Peyer's patch (tissue), 4 donors: Measurements from ENCODE around the gene CSNK2A3. TPM values are rescaled to one million over a fixed set of nuclear protein-coding genes. Genes with fewer than 3 reads are reported as not detected.
"Not testable (repeated sequence)": the region's sequence is repeated elsewhere in the genome, so short reads cannot be mapped to it uniquely, and the experiment has no call there.

ENCODE experiments used
- DNase-seq, 3 donors: peaks; one replicate each; pipeline ENCODE4 v3.0.0-alpha.2; 2017 to 2019
- H3K27ac ChIP-seq, 4 donors: fragments of 200-600 bp; sonication (generic); one replicate each; pipeline ENCODE4 v1.5.1; 2016 to 2019
- H3K27me3 ChIP-seq, 2 donors: fragments of 200-600 bp; sonication (generic); one replicate each; pipeline ENCODE4 v1.5.1; 2019
- H3K36me3 ChIP-seq, 3 donors: fragments of 200-600 bp; sonication (generic); one replicate each; pipeline ENCODE4 v1.5.1; 2016 to 2019
- H3K4me1 ChIP-seq, 4 donors: fragments of 200-600 bp; sonication (generic); one replicate each; pipeline ENCODE4 v1.5.1; 2016 to 2019
- H3K4me3 ChIP-seq, 4 donors: fragments of 200-600 bp; sonication (generic); 1 replicate in 3 of 4; 2 replicates in 1 of 4; pipeline ENCODE4 v1.5.1; 2016 to 2019; ENCODE audit warnings: mild to moderate bottlenecking in 1 of 4
- H3K9me3 ChIP-seq, 4 donors: fragments of 200-600 bp; sonication (generic); one replicate each; pipeline ENCODE4 v1.5.1; 2016 to 2019; ENCODE audit warnings: mild to moderate bottlenecking in 1 of 4
- CTCF ChIP-seq, 6 experiments: fragments of 450-650 bp in 4 of 6; fragments of 200-600 bp in 2 of 6; sonication (generic) in 1 of 6; IDR thresholded peaks; one replicate each; pipeline ENCODE4 v1.5.1; 2017 to 2019; ENCODE audit warnings: antibody characterized with exemption in 6 of 6, mild to moderate bottlenecking in 3 of 6, moderate library complexity in 1 of 6
- POLR2A ChIP-seq, 2 donors: fragments of 450-650 bp; IDR thresholded peaks; one replicate each; pipeline ENCODE4 v1.5.1; 2017; ENCODE audit warnings: antibody characterized with exemption in 2 of 2, mild to moderate bottlenecking in 2 of 2, moderate library complexity in 2 of 2
- total RNA-seq, 4 donors: library from RNA; depleted of rRNA; stranded (reverse); fragments of >200 nt; gene quantifications; one replicate each; pipeline ENCODE4 v1.1.0, GENCODE V29; 2016

Gene CSNK2A3
- total RNA-seq, 4 donors from 2014 or later, result 1.6 to 8.3 (median 2.0) TPM; not detected in 1

- Histone ChIP-seq H3K27me3 (no peaks in the 10 kb centered on the region), H3K9me3 (no peaks in the 10 kb centered on the region), H3K4me3 (no peak overlapping the region), H3K27ac (no peak overlapping the region), H3K36me3 (no peaks in the 10 kb centered on the region), H3K4me1 (no peaks in the 10 kb centered on the region)
- DNase-seq, result no peak
- TF ChIP-seq CTCF (IDR thresholded peaks at IDR 0.05), result no peak
Measured at GRCh38 chr11:11370962-11371303, 17.9 kb upstream of the CSNK2A3 start.

GRCh38 chr11:11370255-11370961 lies 17.4 kb upstream of the CSNK2A3 start:
- H3K36me3 ChIP-seq, result no peaks in the 10 kb centered on the region
- no peak for TF ChIP-seq CTCF (IDR thresholded peaks at IDR 0.05)
- no peak for TF ChIP-seq POLR2A (IDR thresholded peaks at IDR 0.05)
- H3K4me3 ChIP-seq, result no peak overlapping the region
- H3K27ac ChIP-seq, result no peak overlapping the region
- no peaks in the 10 kb centered on the region for H3K4me1 ChIP-seq
- no peaks in the 10 kb centered on the region for H3K27me3 ChIP-seq
- DNase-seq, result no peak
- no peaks in the 10 kb centered on the region for H3K9me3 ChIP-seq

GRCh38 chr11:11366793-11367192 lies 13.7 kb upstream of the CSNK2A3 start:
- DNase-seq, result no peak
- Histone ChIP-seq H3K36me3 (no peaks in the 10 kb centered on the region), H3K4me3 (no peak overlapping the region), H3K9me3 (no peaks in the 10 kb centered on the region), H3K4me1 (no peaks in the 10 kb centered on the region), H3K27me3 (no peaks in the 10 kb centered on the region), H3K27ac (no peak overlapping the region)
- TF ChIP-seq CTCF (IDR thresholded peaks at IDR 0.05) (no peak), POLR2A (IDR thresholded peaks at IDR 0.05) (no peak)

GRCh38 chr11:11363674-11364073 lies 10.6 kb upstream of the CSNK2A3 start:
- TF ChIP-seq CTCF (IDR thresholded peaks at IDR 0.05) (no peak), POLR2A (IDR thresholded peaks at IDR 0.05) (no peak)
- Histone ChIP-seq H3K9me3 (no peaks in the 10 kb centered on the region), H3K4me3 (no peak overlapping the region), H3K4me1 (no peaks in the 10 kb centered on the region), H3K36me3 (no peaks in the 10 kb centered on the region), H3K27ac (no peak overlapping the region), H3K27me3 (no peaks in the 10 kb centered on the region)
- DNase-seq, result no peak

- DNase-seq, result no peak
- Histone ChIP-seq H3K27me3 (no peaks in the 10 kb centered on the region), H3K4me3 (no peak overlapping the region), H3K27ac (no peak overlapping the region), H3K4me1 (no peaks in the 10 kb centered on the region), H3K9me3 (no peaks in the 10 kb centered on the region), H3K36me3 (no peaks in the 10 kb centered on the region)
- no peak for TF ChIP-seq POLR2A (IDR thresholded peaks at IDR 0.05)
- TF ChIP-seq CTCF (IDR thresholded peaks at IDR 0.05), result no peak
Measured at GRCh38 chr11:11359611-11360010, 6.6 kb upstream of the CSNK2A3 start.

- Histone ChIP-seq H3K4me3 (no peak overlapping the region), H3K27ac (no peak overlapping the region), H3K9me3 (no peaks in the 10 kb centered on the region)
Measured at GRCh38 chr11:11356842-11357241, 3.8 kb upstream of the CSNK2A3 start.

GRCh38 chr11:11351851-11352250 lies 1.2 kb downstream of the CSNK2A3 start:
- H3K27me3 ChIP-seq, H3K27ac ChIP-seq, DNase-seq, H3K9me3 ChIP-seq, H3K36me3 ChIP-seq, H3K4me3 ChIP-seq: not testable (repeated sequence)
- peaks cover 0 to 19% (median 0%) of the 10 kb centered on the region in 4 donors for H3K4me1 ChIP-seq

More at GRCh38 chr11:11356842-11357241, 3.8 kb upstream of the CSNK2A3 start:
- Histone ChIP-seq H3K4me1 (no peaks in the 10 kb centered on the region), H3K27me3 (no peaks in the 10 kb centered on the region), H3K36me3 (no peaks in the 10 kb centered on the region)
- no peak for TF ChIP-seq POLR2A (IDR thresholded peaks at IDR 0.05)
- no peak for TF ChIP-seq CTCF (IDR thresholded peaks at IDR 0.05)
- no peak for DNase-seq
